NCI-H748 (cell line): ENCODE results near the gene FMNL2.

ENCODE experiments used
- DNase-seq: peaks from one replicate; lab custom pipeline; 2025; ENCODE audit not compliant: unreplicated experiment; lab: John Stamatoyannopoulos, UW

The FMNL2 gene

DNA sequence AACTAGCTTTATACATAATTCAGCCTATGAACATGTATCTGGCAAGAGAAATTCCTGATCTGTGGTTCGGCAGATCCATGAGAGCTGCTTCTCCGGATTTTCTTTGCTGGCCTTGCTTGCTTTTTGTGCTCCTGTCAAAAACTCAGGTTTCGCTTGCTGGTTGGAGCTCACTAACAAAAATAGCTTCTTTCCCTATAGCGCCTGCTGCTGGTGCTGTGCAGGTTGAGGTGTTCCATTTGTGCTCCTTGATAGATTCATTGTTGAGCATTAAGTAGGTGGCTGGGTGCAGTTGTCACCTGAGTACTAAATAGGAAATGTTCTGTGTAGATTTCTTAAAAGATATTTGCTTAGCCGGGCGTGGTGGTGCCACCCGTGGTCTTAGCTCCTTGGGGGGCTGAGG is 234.2 kb downstream of the FMNL2 start:
- no peak for DNase-seq

DNA sequence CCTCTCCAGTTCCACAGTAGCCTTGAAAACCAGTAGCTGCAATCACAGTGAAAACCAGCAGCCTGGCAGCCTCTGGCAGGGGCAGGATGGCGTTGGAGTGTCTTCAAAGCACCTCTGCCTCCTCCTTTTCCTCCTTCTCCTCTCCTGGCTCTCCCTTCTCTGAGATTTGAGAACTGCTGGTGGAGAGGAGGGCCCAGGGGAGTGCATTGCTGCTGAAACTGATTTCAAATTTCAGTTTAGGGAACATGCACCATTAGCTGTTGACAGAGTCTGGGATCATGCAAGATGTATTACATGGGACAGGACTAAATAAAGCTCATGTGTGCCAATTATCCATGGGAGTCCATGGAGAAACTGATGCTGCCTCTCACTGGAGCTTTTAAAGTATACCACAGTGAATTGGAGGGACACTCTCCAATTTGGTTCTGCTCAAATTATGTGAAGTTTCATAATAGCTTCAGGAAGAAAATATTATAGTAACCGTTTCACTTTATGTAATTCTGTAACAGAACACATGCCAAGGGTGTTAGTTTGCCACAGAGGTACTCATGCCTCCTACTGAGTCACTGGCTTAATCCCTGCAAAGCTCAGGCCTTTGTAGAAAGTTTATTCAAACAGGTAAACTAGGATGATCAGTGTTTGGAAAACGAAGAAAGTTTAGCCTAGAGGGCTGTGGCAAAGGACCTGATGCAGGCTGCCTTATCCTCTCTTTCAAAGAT is 236.2 kb downstream of the FMNL2 start:
- no peak for DNase-seq

DNA sequence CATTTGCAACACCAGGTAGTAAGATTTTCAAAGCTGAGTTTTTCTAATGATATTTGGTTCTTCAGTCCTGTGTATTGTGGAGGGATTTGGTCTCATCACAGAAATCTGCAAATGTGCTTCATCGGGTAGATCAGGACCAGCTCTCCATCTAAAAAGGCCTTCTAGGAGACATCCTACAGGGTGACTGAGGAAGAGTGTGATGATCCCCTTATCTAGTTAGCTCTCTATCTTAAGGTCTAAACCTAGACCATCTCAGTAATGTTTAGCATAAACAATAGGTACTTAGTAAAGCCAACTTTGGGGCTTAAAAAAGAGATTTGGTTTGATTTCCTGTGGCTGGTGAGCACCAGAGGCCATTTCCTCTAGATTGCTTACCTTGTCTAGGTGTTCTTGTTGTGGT is 237.1 kb downstream of the FMNL2 start:
- DNase-seq: no peak

DNA sequence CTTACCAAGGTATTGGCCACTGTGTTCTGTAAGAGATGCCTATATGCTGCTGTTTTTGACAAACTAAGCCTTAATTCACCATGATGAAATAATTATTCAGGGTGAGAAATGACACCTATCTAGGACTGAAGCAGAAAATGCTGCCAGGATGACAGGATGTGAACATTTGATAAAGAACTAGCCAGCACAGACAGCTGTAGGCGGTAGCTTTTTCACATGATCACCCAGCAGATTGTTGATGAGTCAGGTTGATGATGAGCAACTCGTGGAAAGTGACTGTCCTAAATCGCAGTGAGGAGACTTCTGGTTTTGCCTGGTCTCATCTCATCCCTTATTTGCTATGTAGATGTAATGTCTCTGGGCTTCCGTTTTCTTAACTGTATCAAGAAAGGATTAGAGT is 238.2 kb downstream of the FMNL2 start:
- DNase-seq: no peak

DNA sequence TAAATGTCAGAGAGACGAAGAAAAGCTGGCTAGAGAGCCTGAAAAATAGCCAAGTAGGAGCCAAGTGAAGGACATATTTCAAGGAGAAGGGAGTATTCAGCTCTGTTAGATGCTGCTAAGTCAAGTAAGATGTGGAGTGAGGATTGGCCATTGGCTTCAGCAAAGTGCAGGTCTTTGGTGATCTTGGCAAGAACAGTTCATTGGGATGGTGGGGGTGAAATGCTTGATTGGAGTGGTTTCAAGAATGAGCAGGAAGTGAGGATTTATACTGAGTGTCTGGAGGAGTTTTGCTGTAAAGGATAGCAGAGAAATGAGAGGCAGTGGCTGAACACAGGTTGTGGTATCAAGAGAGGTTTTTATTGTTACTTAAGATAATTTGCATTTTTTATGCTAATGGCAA is 242.6 kb downstream of the FMNL2 start:
- DNase-seq: no peak

DNA sequence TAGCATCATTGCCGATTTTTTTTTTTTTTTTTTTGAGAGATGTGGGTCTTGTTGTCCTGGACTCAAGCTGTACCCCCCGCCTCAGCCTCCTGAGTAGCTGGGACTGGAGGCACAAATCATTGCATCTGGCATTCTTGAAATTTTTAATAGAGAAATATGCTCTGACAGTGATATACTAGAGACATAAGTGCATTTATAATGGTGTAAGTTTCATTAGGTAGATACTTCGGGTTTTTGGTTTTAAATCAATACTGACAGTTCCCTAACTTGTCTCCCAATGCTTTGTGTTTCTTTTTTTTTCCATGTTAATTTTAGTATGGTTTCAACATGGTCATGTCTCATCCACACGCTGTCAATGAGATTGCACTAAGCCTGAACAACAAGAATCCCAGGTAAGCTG is 243.6 kb downstream of the FMNL2 start:
- DNase-seq: no peak

DNA sequence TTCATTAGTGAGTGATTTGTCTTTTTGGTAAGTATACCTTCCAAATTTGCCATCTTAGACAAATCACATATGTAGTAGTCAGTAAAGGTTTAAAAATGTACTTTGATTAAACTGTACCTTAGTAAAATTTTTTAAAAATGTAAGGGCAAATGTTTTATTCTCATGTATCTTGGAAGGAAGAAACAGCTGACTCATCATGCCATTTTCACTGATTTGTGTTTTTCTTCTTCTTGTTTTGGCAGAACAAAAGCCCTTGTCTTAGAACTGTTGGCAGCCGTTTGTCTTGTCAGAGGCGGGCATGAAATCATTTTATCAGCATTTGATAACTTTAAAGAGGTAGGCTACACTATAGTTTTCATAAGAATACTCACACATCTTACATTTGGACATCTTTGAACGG is 245.7 kb downstream of the FMNL2 start:
- DNase-seq: no peak

DNA sequence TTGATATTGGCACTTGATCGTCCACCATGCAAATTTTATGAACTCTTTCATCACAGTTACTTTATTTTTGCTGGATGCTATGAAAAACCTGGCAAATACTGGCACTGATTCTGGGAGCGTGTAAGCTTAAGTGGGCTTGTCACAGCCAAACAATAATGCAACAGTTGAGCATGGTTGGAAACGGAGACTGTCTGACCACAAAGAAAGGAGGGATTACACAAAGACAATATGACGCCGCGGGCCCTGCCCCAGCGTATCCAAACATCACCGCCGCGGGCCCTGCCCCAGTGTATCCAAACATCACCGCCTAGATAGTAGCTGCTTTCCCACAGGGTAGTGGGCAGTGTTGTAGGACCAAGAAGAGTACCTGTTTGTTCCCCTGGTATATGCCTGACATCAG is 246.4 kb downstream of the FMNL2 start:
- DNase-seq: peak; percentile 70

DNA sequence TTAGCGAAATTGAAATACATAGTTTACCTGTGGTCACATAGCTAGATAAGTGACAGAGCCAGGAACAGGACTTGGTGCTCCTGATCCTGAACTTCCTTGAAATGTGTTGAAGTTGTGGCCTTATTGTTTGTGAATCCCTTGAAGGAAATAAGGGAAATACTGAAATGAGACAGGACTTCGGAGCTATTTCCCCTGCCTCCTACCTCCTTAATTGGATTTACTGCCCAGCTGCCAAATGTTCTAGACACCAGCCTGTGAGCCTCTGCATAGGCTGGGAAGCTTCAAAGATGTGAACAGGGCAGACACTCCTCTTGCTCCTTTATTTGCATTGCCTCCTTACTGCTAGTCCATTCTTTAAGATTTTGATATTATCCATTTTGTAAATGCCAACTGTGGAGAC is 247.1 kb downstream of the FMNL2 start:
- DNase-seq: no peak

DNA sequence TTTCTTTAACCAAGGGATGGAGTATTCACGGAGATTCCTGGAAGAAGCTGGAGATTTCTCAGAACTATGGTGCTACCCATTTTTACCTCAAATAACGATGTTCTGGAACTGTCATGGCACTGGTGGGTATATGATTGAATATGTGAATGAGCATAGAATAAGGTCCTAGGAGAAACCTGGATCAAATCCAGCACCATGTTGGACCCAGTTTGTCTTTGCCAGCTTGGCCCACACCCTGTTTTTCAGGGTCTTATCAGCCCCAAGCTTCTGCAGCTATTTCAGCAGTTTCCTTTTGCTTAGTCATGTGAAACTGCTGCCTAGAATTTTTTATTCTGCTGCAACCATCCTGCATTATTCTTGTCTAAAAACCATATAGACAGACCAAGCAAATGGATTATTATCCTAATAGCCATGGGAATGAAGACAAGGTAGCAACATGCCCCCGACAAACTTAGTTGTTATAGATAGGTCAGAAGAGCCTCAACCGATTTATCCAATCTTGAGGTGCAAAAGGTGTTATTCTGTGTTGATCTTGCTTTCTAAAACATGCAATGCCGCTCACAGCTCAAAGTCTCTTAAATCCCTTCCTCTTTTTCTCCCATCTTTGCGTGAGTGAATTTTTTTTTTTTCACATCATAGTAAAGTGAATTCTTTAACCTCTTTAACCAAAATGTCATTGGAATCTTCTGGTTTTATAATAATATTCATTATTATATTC is 248.7 kb downstream of the FMNL2 start:
- DNase-seq: no peak

DNA sequence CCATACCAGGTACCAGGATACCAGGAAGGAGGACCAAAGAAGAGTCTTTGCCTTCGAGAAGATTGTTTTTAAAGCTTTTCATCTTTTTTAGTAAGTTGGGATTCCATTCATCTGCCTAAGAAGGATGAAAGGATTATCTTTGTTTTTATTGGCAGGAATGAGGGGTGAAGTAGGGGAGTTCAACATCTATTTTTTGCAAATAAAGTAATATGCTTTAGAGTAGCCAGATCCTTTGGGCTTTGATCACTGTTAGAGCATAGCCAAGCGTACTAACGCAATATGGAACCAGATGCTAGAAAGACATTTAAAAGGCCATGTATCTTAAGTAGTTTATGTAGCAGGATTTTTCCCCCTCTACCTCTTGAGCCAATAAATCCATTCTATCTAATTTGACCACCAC is 249.3 kb downstream of the FMNL2 start:
- DNase-seq: no peak

DNA sequence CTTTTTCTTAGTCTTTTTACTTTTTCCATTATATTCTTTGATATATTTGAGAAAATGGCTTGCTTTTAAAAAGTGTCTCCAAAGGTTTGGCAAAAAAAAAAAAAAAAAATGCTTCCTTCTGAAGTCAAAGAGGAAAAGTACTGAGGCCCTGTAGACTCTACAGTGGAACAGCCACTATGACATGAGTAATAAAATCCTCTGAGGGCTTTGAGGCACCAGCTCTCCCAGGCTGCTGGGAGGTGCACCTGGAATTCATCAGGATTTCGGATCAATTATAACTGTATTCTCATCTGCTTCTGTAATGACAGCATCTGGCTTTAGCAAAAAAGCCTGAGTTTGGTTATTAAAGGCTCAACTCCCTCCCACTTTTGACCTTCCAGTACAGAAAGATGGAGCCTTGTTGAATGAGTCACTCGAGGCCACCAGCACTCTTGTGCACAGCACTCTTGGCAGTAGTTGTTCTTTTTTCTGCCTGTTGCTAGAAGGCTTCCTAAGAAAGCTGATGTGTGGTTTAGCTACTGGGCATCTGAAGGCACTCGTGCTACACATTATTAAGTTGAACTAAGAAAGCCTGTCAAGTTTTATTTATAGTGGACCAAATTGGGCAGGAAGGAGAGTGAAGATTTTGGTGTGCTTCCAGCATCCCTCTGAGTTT is 251.0 kb downstream of the FMNL2 start:
- DNase-seq: no peak

DNA sequence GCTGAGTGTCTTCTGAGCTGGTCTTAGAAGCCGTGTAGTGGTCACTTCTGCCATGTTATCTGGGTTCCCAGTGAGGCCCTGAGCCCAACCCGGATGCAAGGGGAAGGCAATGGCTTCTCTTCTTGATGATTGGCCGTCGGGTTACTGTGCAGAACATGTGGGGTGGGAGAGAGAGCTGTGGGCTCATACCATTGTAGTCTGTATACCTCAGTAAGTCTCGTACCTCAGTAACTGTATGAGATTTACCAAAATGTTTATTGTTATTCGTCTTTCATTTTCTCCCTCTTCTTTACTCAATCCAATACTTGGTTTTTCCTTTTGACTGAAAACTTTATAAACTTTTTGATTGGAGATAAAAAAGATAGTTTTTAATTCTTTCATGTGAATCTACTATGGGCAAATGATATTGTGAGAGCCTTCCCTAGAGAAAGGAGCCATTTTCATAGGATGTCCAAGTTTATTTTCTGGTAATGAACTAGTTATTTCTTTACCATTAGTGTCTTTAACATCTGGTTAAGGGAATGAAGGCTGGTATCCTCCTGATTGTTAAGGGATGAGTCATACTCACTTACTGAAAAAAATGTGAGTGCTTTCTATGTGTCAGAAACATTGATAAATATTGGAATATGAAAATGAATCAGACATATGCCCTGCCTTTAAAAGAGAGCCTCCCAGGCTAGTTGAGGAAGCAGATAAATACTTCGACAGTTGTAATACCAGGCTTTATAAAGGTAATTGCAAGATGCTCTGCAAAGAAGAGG is 252.4 kb downstream of the FMNL2 start:
- no peak for DNase-seq

DNA sequence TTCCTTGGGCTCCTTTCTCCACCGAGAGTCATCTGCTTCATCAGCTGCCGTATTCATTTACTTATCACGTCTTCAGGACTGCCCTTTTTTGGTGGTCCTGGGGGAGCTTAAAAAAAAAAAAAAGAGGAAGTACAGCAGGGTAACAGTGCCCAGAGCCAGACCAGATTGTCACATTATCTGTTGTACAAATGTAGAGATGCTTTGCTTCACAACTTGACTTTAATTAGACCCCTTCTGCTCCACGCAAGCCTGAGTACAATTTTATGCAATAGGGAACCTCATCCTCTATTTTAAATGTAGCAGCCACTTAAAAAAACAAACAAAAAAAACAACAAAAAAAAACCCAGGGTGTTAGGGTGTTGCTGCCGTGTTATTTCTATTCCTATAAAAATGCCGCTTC is 254.0 kb downstream of the FMNL2 start:
- DNase-seq: no peak

DNA sequence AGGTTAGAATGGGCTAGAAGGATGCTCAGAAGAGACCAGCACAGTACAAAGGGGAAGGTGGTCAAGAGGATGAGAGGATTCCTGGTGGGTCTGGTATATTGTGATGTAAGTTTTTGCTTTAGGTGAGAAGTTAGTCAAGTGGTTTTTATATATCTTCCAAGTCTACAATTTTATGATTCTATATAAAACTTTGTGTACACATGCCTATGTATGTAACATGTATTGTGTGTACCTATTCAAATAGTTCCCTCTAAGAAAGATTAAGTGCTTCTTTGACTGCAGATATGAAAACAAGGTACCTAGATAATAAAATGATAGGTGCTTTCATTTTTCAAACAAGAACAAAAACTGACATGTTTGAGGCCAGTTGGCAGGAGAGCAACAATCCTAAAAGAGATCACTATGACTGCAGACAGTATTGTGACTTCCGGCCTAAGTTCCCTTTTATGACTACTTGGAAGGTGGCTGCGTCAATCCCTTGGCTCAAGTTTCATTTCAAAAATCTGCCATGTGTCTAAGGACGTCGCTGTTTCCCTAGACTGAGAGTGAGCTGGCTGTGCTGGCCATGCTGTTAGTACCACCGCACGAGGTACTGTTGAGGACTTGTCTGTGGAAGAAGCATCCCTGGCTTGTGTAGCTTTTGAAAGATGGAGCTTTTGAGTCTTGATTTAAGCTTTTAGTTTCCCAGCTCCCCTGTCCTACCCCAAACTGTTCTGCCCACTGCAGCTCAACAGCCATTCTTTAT is 259.2 kb downstream of the FMNL2 start:
- DNase-seq: peak; percentile 9

DNA sequence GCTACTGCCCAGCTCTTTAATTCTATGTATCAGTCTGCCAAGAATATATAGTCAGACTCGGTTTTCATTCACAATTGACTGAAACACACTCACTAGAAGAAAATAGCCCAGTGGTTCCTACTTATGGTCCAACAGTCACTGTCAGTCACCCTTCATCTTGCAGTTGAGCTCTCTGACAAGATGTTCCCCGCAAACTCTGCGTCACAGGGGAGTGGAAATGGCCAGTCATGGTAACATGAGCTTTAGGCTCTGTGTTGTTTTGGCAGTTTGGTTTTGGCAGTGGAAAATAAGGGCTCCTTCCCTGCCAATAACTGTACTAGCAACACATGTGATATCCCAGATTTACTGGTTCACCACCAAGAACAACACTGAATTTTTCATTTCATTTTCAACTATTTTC is 259.8 kb downstream of the FMNL2 start:
- DNase-seq: no peak

DNA sequence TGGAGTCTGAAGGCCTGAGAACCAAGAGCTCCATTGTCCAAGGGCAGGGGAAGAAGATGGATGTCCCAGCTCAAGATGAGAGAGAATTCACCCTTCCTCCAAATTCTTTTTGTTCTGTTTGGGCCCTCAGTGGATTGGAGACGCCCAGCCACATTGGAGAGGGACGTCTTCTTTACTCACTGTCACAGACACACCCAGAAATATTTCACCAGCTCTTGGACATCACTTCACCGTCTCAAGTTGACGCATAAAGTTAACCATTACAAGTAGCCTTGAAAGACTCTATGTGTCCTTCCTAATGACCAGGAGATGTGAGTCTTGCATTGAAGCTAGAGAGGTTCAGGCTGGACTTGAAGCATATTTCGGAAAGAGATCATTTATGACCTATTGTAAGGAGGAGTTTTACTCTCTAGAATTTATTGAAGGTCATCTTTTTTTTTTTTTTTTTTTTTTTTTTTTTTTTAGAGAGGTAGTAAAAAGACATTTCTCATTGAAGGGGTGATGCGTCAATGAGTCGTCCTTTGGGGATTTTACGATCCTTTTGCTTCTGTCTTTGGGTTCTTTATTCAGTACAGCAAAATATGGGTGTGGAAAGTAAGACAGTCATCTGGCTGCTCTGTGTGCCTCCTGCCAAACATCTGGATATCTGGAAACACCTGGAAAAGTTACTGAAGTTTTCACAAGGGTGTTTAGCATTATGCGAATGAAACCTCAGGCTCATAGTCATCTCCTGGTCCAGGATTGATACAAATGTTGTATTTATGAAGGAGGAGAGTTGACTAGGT is 264.2 kb downstream of the FMNL2 start:
- DNase-seq: no peak

DNA sequence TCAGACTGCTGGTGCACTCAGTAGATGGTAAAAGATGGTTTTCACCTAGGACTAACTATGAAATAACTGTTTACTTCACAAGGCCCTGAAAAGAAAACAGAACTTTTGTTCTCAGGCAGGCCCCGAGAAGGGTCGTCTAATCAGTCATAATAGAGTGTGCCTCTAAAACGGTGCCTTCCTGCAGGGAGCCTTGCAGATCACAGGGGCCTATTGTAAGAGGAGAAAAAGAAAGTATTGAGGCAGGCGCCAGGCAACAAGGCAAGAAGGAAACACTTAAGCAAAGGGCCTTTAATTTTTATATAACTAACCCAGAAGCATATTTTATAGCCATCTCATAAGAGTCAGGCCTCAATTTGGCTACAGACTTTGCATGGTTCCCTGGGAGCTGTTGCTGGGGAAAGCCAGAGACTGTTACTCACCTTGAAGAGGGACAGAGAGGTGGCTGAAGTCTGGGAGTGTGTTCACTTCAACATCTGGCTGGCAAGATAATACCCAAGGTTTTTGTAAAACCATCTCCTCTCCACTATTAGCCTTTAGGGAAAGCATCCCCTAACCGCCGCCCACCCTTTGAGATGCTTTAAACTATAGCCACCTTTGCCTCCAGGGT is 265.2 kb downstream of the FMNL2 start:
- DNase-seq: no peak

DNA sequence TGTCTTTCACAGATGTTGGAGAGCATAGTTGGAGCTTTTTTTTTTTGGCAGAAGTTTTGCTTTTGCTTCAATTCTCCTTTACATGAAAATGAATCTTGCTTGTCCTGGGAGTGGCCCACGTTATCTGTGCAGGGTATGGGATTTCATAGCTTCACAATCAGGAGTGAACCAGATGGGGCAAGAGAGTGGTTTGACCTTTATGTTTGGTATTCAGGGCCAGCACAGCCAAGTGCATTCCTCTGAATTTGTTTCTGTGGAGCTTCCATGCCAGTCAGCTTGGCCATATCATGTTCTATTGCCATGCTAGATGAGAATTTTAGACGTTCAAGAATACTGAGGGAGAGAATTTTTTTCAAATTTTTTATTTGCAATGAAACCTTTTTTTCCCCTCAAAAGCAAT is 265.7 kb downstream of the FMNL2 start:
- no peak for DNase-seq

DNA sequence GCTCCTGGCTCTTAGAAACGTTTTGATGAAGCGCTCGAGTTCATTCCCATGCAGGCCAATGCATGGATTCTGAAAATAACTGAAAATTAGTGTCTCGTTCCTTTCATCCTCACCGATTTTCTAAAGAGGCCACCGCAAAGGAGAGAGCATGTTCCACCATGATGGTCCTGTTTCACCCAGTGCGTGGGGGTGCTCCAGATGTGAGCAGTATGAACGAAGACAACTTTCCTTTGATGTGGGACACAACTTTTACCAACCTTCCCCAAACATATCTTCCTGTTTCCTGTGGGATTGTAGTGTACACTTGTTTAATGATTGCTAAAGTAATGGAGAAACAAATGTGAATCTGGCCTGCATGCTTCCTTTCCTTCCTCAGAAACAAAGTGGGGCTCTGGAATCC is 267.8 kb downstream of the FMNL2 start:
- DNase-seq: no peak
